HEK293T (cell line): ENCODE results near the gene CTR9.

Source experiments
- PKNOX1 ChIP-seq: fragments of 450-650 bp; IDR thresholded peaks from 2 replicates; pipeline ENCODE4 v1.6.1; 2016
- TARDBP ChIP-seq: fragments of 450-650 bp; IDR thresholded peaks from 2 replicates; pipeline ENCODE4 v1.6.1; 2016

GRCh38 chr11:10701982-10702381 lies 49.1 kb upstream of the CTR9 start:
- TF ChIP-seq PKNOX1 (no peak), TARDBP (no peak)
